GM21825 (cell line): Measurements from ENCODE around the gene PRR33.
A peak's percentile ranks its signal among the peaks of the same experiment; 100 is the strongest.

Experiments
- ATAC-seq: cut with Tn5 transposase; IDR thresholded peaks from one replicate; pipeline ENCODE4 v1.9.1; 2021; ENCODE audit warnings: mild to moderate bottlenecking, moderate library complexity; ENCODE audit not compliant: unreplicated experiment

The PRR33 gene

GRCh38 chr11:1839924-1840779 lies 51.5 kb downstream of the PRR33 start:
- ATAC-seq, result peak; percentile 39

GRCh38 chr11:1839204-1839923 lies 52.3 kb downstream of the PRR33 start:
- no peak for ATAC-seq

- no peak for ATAC-seq
Observed at GRCh38 chr11:1838426-1839144, 53.1 kb downstream of the PRR33 start, which contains the start of gene TNNI2. TSS of gene TNNI2 (plus strand) at chr11:1838981. CDS start at chr11:1839697, 716 bp downstream.
